Rectal smooth muscle tissue (tissue), 1 donor: ENCODE measurements around the gene HYCC2.
"Not testable (repeated sequence)": the region's sequence is repeated elsewhere in the genome, so short reads cannot be mapped to it uniquely, and the experiment has no call there.

ENCODE experiments used
- H3K27ac ChIP-seq: one replicate; pipeline ENCODE4 v1.7.0; 2013; ENCODE audit warnings: low read depth, low read length, inconsistent platforms
- H3K27me3 ChIP-seq: one replicate; pipeline ENCODE4 v1.7.0; 2013; ENCODE audit warnings: low read length; ENCODE audit not compliant: control insufficient read depth, insufficient read depth
- H3K36me3 ChIP-seq: one replicate; pipeline ENCODE4 v1.7.0; 2013; ENCODE audit warnings: low read length; ENCODE audit not compliant: control insufficient read depth, insufficient read depth
- H3K4me1 ChIP-seq: one replicate; pipeline ENCODE4 v1.7.0; 2013; ENCODE audit warnings: low read length; ENCODE audit not compliant: control insufficient read depth, insufficient read depth
- H3K4me3 ChIP-seq: one replicate; pipeline ENCODE4 v1.7.0; 2013; ENCODE audit warnings: low read length
- H3K9ac ChIP-seq: one replicate; pipeline ENCODE4 v1.7.0; 2013; ENCODE audit warnings: low read length

The HYCC2 gene

GRCh38 chr2:201071479-201072200 lies at the start of gene HYCC2, which contains the start of gene NDUFB3:
Gene HYCC2, minus strand, starts transcription at chr2:201071671. Its CDS starts 47,662 bp downstream, at chr2:201024009.
Gene NDUFB3, plus strand, starts transcription at chr2:201072001. Its CDS starts 6,882 bp downstream, at chr2:201078883.
- peak within 1 kb of the TSS; percentile 98 for H3K4me3 ChIP-seq
- H3K36me3 ChIP-seq: no peaks in the 10 kb centered on the region
- H3K9ac ChIP-seq: peak within 1 kb of the TSS; percentile 95
- peaks cover 16% of the 10 kb centered on the region for H3K4me1 ChIP-seq
- H3K27me3 ChIP-seq: no peaks in the 10 kb centered on the region
- peak within 1 kb of the TSS; percentile 97 for H3K27ac ChIP-seq

GRCh38 chr2:201118961-201119854 lies 47.7 kb upstream of the HYCC2 start:
- Histone ChIP-seq H3K9ac (peak overlapping the region; percentile 50), H3K4me1 (peaks cover 4% of the 10 kb centered on the region), H3K4me3 (peak overlapping the region; percentile 93), H3K36me3 (no peaks in the 10 kb centered on the region), H3K27ac (peak overlapping the region; percentile 99), H3K27me3 (no peaks in the 10 kb centered on the region)

- H3K27me3 ChIP-seq: no peaks in the 10 kb centered on the region
- peak overlapping the region; percentile 93 for H3K4me3 ChIP-seq
- peaks cover 4% of the 10 kb centered on the region for H3K4me1 ChIP-seq
- H3K36me3 ChIP-seq: no peaks in the 10 kb centered on the region
- H3K27ac ChIP-seq: peak overlapping the region; percentile 99
- peak overlapping the region; percentile 50 for H3K9ac ChIP-seq
Measured at GRCh38 chr2:201118121-201118960, 46.9 kb upstream of the HYCC2 start.

- H3K36me3 ChIP-seq, H3K4me1 ChIP-seq, H3K27me3 ChIP-seq: not testable (repeated sequence)
- Histone ChIP-seq H3K4me3 (peak overlapping the region; percentile 93), H3K9ac (peak overlapping the region; percentile 46), H3K27ac (peak overlapping the region; percentile 99)
Measured at GRCh38 chr2:201117735-201118094, 46.2 kb upstream of the HYCC2 start.

- H3K36me3 ChIP-seq: no peaks in the 10 kb centered on the region
- H3K27ac ChIP-seq: peak overlapping the region; percentile 99
- H3K9ac ChIP-seq: peak overlapping the region; percentile 94
- H3K4me3 ChIP-seq: peak overlapping the region; percentile 93
- H3K27me3 ChIP-seq: no peaks in the 10 kb centered on the region
- peaks cover 4% of the 10 kb centered on the region for H3K4me1 ChIP-seq
Measured at GRCh38 chr2:201116959-201117734, 45.7 kb upstream of the HYCC2 start.

GRCh38 chr2:201116115-201116958 lies 44.9 kb upstream of the HYCC2 start, which contains the start of gene CFLAR:
Gene CFLAR, plus strand, starts transcription at chr2:201116164. Its CDS starts 13,702 bp downstream, at chr2:201129866.
- peak within 1 kb of the TSS; percentile 99 for H3K27ac ChIP-seq
- H3K27me3 ChIP-seq: no peaks in the 10 kb centered on the region
- no peaks in the 10 kb centered on the region for H3K36me3 ChIP-seq
- H3K9ac ChIP-seq: peak within 1 kb of the TSS; percentile 94
- H3K4me3 ChIP-seq: peak within 1 kb of the TSS; percentile 93
- H3K4me1 ChIP-seq: peaks cover 4% of the 10 kb centered on the region

- H3K27me3 ChIP-seq: no peaks in the 10 kb centered on the region
- H3K36me3 ChIP-seq: no peaks in the 10 kb centered on the region
- H3K4me1 ChIP-seq: peaks cover 4% of the 10 kb centered on the region
- no peak overlapping the region for H3K9ac ChIP-seq
- no peak overlapping the region for H3K27ac ChIP-seq
- H3K4me3 ChIP-seq: peak overlapping the region; percentile 93
Measured at GRCh38 chr2:201114846-201115245, 43.4 kb upstream of the HYCC2 start.

GRCh38 chr2:201114350-201114749 lies 42.9 kb upstream of the HYCC2 start:
- Histone ChIP-seq H3K27ac (no peak overlapping the region), H3K36me3 (no peaks in the 10 kb centered on the region), H3K4me3 (no peak overlapping the region), H3K4me1 (peaks cover 4% of the 10 kb centered on the region), H3K27me3 (no peaks in the 10 kb centered on the region), H3K9ac (no peak overlapping the region)

GRCh38 chr2:201111096-201111495 lies 39.6 kb upstream of the HYCC2 start:
- no peak overlapping the region for H3K9ac ChIP-seq
- no peak overlapping the region for H3K4me3 ChIP-seq
- no peak overlapping the region for H3K27ac ChIP-seq
- H3K4me1 ChIP-seq: no peaks in the 10 kb centered on the region
- H3K36me3 ChIP-seq: no peaks in the 10 kb centered on the region
- no peaks in the 10 kb centered on the region for H3K27me3 ChIP-seq

GRCh38 chr2:201110615-201111014 lies 39.1 kb upstream of the HYCC2 start:
- H3K9ac ChIP-seq: no peak overlapping the region
- H3K27me3 ChIP-seq: no peaks in the 10 kb centered on the region
- no peaks in the 10 kb centered on the region for H3K4me1 ChIP-seq
- H3K27ac ChIP-seq: no peak overlapping the region
- H3K36me3 ChIP-seq: no peaks in the 10 kb centered on the region
- no peak overlapping the region for H3K4me3 ChIP-seq

GRCh38 chr2:201109186-201109585 lies 37.7 kb upstream of the HYCC2 start:
- Histone ChIP-seq H3K27ac (no peak overlapping the region), H3K27me3 (no peaks in the 10 kb centered on the region), H3K36me3 (no peaks in the 10 kb centered on the region), H3K4me1 (no peaks in the 10 kb centered on the region), H3K9ac (no peak overlapping the region), H3K4me3 (no peak overlapping the region)
